Measurements from ENCODE around the gene PDIK1L.

PDIK1L gene

DNA sequence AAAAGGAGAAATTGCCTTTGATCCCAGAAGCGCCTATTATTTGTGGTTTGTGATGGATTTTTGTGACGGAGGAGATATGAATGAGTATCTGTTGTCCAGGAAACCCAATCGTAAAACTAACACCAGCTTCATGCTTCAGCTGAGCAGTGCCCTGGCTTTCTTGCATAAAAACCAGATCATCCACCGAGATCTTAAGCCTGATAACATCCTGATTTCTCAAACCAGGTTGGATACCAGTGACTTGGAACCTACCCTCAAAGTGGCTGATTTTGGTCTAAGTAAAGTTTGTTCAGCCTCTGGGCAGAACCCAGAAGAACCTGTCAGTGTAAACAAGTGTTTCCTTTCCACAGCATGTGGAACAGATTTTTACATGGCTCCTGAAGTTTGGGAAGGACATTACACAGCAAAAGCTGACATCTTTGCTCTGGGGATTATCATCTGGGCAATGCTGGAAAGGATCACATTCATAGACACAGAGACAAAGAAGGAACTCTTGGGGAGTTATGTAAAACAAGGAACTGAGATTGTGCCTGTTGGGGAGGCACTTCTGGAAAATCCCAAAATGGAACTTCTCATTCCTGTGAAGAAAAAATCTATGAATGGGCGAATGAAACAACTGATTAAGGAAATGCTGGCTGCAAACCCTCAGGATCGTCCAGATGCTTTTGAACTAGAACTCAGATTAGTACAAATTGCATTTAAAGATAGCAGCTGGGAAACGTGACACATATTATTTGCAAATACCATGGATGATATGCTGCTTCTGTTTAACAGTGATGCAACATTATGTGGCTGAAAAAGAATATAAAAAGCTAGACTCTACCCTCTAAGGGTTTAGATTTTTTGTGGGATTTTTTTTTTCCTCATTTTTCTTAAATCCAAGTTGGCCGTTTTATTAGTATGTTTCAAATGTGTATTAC is 10.5 kb downstream of the PDIK1L start:
- DNase-seq (ENCODE audit: low read depth in 3 of 3, low spot score in 1 of 3), result no peak

DNA sequence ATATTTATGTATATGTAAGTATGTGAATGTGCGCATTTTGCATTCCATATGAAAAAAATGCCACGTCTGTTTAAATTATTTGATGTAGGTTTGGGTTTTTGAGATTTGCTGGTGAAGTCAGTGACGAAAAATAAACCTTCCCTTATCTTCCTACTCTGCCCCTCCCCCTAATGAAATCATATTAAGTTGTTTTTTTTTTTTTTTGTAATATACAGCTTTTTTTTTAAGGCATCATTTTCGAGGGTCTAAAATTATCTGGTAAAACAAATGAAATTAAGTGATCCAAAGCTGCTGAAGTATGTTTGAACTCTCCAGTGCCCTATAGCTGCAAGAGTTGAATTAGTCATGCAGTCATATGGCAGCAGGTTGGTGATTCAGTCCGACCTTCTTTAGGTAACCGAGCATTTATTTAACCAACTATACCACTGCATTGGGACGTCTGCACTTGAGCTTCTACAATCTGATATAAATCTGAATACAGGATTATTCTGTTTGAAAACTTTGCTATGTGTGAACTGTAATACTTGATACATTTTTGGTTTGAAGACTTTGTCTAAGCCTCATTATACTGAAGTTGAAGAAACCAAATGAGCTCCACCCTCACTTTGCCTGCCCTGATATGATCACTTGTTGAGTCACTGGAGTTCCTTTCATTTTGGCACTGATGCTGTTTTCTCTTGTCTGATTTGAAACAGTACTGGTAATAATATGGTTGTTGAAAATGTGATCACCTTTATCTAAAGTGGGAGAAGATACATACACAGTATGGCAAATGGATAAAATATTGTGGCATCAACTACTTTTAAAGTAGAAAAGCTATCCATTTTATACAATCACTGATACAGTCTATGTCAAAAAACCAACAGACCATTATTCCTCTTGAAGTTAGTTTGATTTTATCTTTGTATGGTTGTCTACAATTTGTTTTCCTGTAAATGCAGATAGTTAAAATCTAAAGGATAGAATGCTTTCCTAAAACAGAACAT is 11.7 kb downstream of the PDIK1L start:
- no peak for DNase-seq (ENCODE audit: low read depth in 3 of 3, low spot score in 1 of 3)

DNA sequence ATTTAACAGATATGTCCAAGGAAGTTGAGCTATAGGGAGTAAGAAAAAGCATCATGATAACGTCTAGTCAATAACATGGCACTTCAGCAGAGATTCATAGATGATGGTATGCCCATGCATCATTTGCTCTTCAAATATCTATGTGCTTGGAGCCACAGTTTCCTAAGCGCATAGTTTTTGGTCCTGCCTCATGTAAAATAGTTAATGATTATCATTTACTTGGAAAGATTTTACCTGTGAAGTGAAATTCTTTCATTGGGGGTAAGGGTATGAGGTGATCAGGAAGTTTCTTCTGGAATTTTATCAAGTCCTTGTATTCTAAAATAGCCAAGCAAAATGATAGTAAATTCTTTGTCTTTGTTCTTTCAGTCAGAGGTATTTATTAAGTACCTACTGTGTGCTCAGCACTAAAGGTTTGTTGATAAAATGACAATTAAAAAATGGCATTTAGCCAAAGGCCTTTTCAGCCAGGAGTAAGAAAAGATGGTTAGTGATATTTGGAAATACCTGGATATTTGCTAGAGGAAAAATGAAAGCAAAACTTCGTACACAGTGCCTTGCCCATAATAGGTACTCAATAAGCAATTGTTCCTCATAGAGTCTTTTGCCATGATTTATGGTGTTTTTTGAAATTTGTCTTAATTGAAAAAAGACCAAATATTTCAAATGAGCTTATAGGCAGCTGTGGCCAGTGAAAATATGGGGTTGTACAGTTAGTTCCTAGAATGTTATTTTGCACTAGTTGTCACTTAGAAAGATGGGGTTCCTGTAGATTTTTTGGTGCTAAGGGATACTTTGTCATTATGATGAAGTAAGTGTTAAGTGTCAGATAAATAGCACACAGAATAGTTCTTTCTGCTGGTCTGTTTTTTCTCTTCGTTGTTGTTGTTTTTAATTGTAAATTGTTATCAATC is 13.1 kb downstream of the PDIK1L start:
- no peak for DNase-seq (ENCODE audit: low read depth in 3 of 3, low spot score in 1 of 3)

DNA sequence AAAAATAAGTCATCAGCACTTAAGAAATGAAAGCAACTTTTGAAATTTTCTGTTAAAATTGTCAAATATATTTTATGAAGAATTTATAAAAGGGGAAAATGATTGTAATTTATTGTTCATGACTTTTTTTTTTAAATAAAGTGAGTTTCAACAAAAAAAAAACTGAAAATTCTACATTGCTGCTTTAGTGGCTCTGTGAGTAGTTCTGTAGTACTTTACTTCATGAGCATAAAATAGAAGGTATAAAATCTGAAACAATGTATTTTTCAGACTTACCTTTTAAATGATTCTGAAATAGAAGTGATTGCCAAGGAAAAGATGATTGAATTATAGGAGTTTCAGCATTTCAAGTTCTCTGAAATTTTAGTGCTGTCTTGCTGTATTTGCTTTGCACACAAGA is 13.8 kb downstream of the PDIK1L start:
- DNase-seq (ENCODE audit: low read depth in 3 of 3, low spot score in 1 of 3), result no peak

DNA sequence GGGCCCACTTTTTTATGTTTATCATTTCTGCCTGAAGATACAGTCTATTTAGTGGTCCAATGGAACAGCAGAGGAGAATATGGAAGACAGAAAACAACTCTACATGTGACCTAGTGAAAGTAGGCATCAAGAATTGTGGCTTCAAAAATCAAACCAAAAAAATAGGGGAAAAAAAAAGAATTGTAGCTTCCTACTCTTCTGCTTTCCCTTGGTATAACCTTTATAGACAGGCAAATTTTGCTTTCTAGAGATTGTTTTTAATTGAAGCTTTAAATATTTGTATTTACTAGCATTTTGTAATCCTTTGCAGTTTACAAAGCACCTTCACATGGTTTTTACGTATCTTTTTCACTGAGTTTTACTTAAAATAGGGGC is 14.3 kb downstream of the PDIK1L start:
- DNase-seq (ENCODE audit: low read depth in 3 of 3, low spot score in 1 of 3), result no peak

DNA sequence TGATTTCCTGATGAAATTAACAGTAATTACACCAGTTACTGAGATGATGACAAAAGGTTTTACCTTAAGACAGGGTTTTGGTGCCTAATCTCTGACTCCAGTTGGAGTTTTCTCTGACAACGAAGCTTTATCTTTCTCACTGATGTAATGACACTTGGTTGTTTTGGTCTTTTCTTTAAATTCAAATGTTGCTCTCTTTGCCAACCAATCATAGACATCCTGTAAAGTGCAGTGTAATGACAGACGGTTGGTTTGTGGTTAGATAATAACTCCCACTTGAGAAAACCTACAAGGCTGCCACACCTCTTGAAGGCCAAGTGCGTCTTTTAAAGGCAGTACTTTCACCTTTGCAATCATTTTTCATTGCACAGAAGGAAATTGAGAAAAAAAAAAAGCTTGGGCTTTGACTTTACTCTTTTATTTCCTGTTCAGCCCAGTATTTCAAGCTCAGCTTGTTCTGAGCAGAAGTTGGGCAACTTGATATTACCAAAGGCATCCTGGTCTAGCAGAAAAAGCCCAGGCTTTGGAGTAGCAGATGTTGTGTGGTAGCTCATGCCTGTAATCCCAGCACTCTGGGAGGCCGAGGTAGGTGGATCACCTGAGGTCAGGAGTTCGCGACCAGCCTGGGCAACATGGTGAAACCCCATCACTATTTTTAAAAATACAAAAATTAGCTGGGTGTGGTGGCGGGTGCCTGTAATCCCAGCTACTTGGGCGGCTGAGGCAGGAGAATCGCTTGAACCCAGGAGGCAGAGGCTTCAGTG is 14.9 kb downstream of the PDIK1L start:
- DNase-seq (ENCODE audit: low read depth in 3 of 3, low spot score in 1 of 3), result peak in 2 of 3 donors; percentile 22 to 29

DNA sequence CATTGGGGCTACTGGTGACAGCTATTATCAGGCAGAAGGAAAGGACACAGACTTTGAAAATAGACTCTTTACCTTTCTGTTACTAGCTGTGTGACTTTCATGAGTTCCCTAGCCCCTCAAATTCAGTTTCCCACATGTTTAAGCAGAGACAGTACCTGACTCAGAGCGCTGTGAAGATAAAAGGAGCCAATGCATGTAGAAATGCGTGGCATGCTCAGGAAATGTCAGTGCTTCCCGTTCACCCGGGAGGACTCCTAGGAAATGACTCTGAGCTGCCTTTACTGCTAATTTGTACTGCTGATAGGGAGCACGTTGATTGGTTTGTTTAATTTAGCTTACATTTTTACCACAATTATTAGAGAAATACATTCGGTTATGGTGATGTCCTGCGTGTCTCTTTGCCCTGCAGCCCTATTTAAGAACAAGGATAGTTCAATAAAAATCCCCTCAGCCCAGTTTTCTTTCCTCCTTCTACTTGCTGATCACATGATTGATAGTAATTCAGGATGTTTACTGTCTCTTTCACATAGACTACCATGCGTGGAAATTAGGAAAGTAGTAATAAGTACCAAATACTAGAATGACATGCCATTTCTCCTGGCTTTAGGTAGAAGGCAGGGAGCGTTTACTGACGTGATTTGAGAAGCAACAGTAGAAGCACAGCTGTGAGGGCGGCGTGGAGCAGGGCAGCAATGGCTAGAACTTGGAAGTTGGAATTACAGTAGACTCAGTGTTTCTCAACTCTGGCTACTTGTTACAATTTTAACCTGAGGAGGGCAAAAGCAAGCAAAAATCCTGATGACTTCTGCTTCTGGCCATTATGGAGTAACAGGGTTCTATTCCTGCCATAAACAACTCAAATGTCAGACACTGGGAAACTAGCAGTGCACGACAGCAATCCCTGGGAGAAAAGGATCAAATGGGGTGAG is 15.9 kb downstream of the PDIK1L start:
- DNase-seq (ENCODE audit: low read depth in 3 of 3, low spot score in 1 of 3), result no peak

DNA sequence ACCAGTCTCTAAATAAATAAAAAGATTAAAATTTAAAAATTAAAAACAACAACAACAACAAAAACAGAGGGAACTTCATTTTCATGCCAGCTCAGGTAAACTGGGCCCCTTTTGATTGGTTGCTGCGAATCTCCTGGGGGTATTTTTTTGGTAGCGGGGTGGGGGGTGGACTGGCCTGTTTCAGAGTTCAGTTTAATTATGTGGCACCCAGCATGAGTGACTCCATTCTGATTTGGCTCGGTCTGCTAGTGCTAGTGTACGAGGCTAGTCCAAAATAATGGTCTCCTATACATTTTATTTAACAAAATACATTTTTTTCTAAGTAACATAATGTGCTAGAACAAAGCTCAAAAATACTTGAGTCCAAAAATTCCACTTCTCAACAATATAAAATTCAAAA is 18.2 kb downstream of the PDIK1L start:
- no peak for DNase-seq (ENCODE audit: low read depth in 3 of 3, low spot score in 1 of 3)

DNA sequence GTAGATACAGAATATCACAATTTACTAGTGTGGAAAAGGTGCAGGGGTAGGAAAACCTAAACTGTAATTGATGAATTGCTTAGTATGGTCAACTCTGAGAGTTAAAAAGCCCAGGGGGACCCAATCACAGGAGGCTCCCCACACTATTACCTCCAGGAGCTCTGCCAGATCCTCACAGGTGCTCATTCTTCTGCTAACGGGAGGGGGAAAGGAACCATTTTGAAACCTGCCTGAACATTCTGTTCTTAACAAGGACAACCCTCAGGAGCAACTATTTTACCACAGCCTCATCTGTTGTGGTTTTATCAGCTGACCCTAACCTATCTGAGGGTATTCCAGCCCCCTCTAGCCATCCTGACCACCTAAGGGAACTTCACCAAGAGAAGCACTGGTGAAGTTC is 19.1 kb downstream of the PDIK1L start:
- no peak for DNase-seq (ENCODE audit: low read depth in 3 of 3, low spot score in 1 of 3)

DNA sequence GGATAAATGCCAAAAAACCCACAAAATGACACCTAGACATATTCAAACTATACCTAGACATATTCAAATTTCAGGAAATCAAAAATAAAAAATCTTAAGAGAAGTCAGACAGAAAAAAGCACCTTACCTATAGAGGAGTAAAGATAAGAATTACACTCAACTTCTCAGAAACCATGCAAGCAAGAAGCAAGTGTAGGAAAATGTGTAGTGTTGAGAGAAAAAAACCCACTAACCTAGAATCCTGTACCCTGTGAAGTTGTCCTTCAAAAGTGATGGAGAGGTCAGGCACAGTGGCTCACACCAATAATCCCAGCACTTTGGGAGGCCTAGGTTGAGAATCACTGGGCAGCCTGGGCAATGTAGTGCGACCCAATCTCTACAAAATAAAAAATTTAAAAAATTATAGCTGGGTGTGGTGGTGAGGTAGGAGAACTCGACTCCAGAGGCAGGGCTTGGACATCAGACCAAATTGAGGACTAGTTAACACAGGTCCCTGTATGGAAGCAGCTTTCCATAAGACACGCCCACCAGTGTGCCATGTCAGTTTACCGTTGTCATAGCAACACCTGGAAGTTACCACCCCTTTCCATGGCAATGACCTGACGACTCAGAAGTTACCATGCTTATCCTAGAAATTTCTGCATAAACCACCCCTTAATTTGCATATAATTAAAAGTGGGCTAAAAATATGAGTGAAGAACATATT is 20.7 kb downstream of the PDIK1L start:
- DNase-seq (ENCODE audit: low read depth in 3 of 3, low spot score in 1 of 3), result no peak

DNA sequence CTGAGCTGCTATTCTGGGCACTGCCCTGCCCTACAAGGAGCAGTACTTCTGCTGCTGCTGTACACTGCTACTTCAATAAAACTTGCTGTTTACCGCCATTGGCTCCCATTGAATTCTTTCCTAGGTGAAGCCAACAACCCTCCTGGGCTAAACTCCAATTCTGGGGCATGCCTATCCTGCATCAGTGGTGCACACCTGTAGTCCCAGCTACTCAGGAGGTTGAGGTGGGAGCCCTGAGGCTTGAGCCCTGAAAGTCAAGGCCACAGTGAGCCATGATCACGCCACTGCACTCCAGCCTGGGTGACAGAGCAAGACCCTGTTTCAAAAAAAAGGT is 21.2 kb downstream of the PDIK1L start:
- DNase-seq (ENCODE audit: low read depth in 3 of 3, low spot score in 1 of 3), result no peak

DNA sequence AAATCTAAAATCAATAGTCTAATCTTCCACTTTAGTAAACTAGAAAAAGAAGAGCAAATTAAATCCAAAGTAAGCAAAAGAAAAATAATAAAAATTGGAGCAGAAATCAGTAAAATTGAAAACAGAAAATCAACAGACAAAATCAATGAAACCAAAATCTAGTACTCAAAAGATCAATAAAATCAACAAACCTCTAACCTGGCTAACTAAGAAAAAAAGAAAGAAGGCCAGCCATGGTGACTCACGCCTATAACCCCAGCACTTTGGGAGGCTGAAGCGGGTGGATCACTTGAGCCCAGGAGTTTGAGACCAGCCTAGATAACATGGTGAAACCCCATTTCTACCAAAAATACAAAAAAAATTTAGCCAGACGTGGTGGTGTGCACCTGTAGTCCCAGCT is 22.8 kb downstream of the PDIK1L start:
- no peak for DNase-seq (ENCODE audit: low read depth in 3 of 3, low spot score in 1 of 3)

DNA sequence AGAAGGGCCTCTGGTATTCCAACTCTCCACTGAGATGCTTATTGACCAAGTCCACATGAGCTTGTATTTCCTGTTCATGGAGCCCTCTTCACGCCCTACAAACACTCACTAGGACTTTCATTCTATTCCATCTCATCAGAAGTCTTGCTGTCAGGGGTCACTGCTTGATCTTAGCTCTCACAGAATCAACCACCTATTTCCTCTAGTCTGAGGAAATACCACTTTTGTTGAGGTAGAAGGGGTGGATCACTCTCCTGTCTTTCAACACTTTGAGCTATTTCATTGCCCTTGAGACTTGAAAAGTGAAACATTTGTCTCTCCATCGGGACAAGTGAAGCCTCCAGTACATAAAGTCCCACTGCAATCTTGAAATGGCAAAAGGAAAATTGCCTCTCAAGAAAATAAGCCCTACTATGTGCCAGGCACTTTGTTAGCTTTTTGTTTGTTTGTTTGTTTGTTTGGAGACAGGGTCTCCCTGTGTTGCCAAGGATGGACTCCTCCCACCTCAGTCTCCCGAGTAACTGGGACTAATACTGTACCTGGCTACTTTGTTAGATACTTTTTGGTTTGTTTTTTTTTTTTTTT is 27.4 kb downstream of the PDIK1L start:
- no peak for DNase-seq (ENCODE audit: low read depth in 3 of 3, low spot score in 1 of 3)

DNA sequence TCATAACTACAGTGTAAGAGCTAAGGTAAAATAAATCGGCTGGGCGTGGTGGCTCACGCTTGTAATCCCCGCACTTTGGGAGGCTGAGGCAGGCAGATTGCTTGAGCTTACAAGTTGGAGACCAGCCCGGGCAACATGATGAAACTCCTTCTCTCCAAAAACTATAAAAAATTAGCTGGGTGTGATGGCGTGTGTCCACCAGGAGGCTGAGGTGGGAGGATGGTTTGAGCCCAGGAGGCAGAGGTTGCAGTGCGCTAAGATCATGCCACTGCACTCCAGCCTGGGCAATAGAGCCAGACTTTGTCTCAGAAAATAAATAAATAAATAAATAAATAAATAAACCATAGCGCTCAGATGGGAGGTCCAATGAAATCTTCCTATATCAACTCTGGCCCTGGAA is 30.5 kb downstream of the PDIK1L start:
- DNase-seq (ENCODE audit: low read depth in 3 of 3, low spot score in 1 of 3), result no peak

DNA sequence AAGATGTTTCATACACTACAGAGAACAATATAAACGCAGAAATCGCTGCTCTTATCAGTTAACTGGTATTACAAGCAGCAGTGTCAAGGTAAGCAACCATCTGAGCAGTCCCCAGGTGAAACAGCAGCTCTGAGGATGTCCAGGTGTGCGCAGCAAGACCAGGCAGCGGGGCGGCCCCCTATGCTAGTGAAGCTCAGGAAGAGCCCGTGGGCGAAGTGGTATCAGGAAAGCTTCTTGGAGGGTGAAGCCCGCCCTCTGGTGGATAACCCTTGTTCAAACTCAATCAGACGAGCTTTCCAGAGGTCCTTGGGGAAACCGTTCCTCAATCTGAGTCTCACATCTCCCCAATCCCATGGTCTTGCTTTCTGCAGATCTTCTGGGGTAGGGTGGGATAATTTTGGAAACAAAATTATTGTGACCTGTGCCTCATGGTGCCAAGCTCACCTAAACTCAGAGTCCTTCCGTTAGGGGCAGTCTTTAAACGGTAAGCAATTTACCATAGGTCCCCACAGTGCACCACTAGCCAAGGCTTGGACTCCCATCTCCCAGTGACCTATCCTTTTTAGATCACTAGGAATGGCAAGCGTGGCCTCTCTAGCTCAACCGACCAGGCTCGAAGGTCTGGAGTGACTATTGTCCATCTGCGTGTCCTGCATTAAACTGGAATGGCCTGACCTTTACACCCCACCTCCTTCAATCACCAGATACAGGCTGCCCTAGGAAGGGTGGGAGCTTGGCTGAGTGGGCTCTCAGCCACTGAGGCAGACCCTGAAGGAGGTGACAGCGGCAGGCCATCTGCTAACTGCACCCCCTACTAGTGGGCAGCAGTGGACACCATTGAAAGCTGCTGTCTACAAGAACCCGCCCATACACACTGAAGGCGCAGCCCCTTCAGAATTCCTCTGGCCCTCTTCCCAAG is 33.7 kb downstream of the PDIK1L start:
- peak; percentile 31 to 64 (median 43) for DNase-seq (ENCODE audit: low read depth in 3 of 3, low spot score in 1 of 3)

DNA sequence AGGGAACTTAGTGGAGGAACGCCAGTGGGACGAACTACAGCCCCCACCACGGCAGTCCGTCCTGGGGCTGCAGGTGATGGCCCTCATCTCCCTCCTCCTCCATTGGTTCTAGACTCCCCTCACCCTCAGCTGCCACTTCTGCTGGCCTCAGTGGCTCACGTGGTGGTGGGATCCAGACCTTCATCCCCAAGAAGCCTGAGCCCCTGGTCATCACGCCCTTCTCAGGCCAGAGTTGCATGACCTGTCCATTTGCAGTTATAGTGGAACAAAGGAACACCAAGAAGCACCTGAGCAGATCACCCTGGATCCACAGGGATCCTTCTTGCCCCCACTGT is 34.3 kb downstream of the PDIK1L start:
- no peak for DNase-seq (ENCODE audit: low read depth in 3 of 3, low spot score in 1 of 3)

DNA sequence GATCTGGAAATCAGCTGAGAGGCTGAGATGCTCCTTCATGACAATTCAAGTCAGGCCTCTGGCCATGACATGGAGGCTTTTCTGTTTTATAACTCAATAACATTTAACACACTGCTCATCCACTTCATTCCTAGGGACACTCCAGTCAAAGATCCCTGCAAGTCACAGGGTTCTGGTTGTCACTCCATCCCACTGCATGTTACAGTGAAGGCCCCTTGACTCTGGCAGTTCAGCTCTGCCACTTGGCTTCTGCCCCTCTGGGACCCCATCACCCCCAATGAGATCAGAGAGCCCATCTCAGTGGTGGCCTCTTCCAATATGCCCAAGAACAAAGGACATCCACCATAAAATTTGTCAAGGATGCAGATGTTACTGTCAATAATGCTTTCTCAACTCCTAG is 37.3 kb downstream of the PDIK1L start:
- DNase-seq (ENCODE audit: low read depth in 3 of 3, low spot score in 1 of 3), result no peak
